ENCODE measurements around the gene PRDM16. TPM values are rescaled to one million over a fixed set of nuclear protein-coding genes. Genes with fewer than 3 reads are reported as not detected.

The PRDM16 gene
- total RNA-seq, 4 donors from 2014 or later: 5.4 to 13.2 (median 7.7) TPM

GRCh38 chr1:3281735-3282134 lies 212.7 kb downstream of the PRDM16 start:
- H3K27ac ChIP-seq: no peak overlapping the region
- no peaks in the 10 kb centered on the region for H3K9me3 ChIP-seq
- no peak for DNase-seq
- no peaks in the 10 kb centered on the region for H3K27me3 ChIP-seq
- no peaks in the 10 kb centered on the region for H3K4me1 ChIP-seq
- H3K4me3 ChIP-seq: no peak overlapping the region
- no peaks in the 10 kb centered on the region for H3K36me3 ChIP-seq
- TF ChIP-seq CTCF (IDR thresholded peaks at IDR 0.05) (no peak), POLR2A (IDR thresholded peaks at IDR 0.05) (no peak)

- no peaks in the 10 kb centered on the region for H3K36me3 ChIP-seq
- no peaks in the 10 kb centered on the region for H3K27me3 ChIP-seq
Observed at GRCh38 chr1:3282186-3282585, 213.2 kb downstream of the PRDM16 start.

GRCh38 chr1:3282656-3283430 lies 213.8 kb downstream of the PRDM16 start:
- H3K4me1 ChIP-seq: no peaks in the 10 kb centered on the region
- no peaks in the 10 kb centered on the region for H3K9me3 ChIP-seq
- DNase-seq: no peak
- no peaks in the 10 kb centered on the region for H3K27me3 ChIP-seq
- no peak for TF ChIP-seq POLR2A (IDR thresholded peaks at IDR 0.05)
- TF ChIP-seq CTCF (IDR thresholded peaks at IDR 0.05): no peak
- H3K27ac ChIP-seq: no peak overlapping the region
- no peaks in the 10 kb centered on the region for H3K36me3 ChIP-seq
- no peak overlapping the region for H3K4me3 ChIP-seq

More at GRCh38 chr1:3282186-3282585, 213.2 kb downstream of the PRDM16 start:
- no peak for TF ChIP-seq CTCF (IDR thresholded peaks at IDR 0.05)
- TF ChIP-seq POLR2A (IDR thresholded peaks at IDR 0.05): no peak
- no peak for DNase-seq
- H3K27ac ChIP-seq: no peak overlapping the region
- no peaks in the 10 kb centered on the region for H3K4me1 ChIP-seq
- H3K9me3 ChIP-seq: no peaks in the 10 kb centered on the region
- no peak overlapping the region for H3K4me3 ChIP-seq

- TF ChIP-seq CTCF (IDR thresholded peaks at IDR 0.05) (peak in 4 of 6 experiments; percentile 50 to 68 (median 63)), POLR2A (IDR thresholded peaks at IDR 0.05) (no peak)
- no peaks in the 10 kb centered on the region for H3K36me3 ChIP-seq
- no peak overlapping the region for H3K27ac ChIP-seq
- H3K4me3 ChIP-seq: no peak overlapping the region
- no peaks in the 10 kb centered on the region for H3K4me1 ChIP-seq
- no peaks in the 10 kb centered on the region for H3K9me3 ChIP-seq
- peak in 1 of 3 donors; percentile 65 for DNase-seq
- no peaks in the 10 kb centered on the region for H3K27me3 ChIP-seq
Observed at GRCh38 chr1:3283849-3284248, 214.8 kb downstream of the PRDM16 start.

GRCh38 chr1:3284691-3285090 lies 215.7 kb downstream of the PRDM16 start:
- Histone ChIP-seq H3K4me3 (no peak overlapping the region), H3K36me3 (no peaks in the 10 kb centered on the region), H3K9me3 (no peaks in the 10 kb centered on the region), H3K27ac (no peak overlapping the region), H3K27me3 (no peaks in the 10 kb centered on the region), H3K4me1 (no peaks in the 10 kb centered on the region)
- no peak for DNase-seq
- no peak for TF ChIP-seq CTCF (IDR thresholded peaks at IDR 0.05)
- no peak for TF ChIP-seq POLR2A (IDR thresholded peaks at IDR 0.05)
